HepG2 (cell line): ENCODE results near the gene CHRD. TPM values are rescaled to one million over a fixed set of nuclear protein-coding genes. Genes with fewer than 3 reads are reported as not detected.

ENCODE experiments used
- GZF1 ChIP-seq: sonication (generic); formaldehyde crosslinking; IDR thresholded peaks from 2 replicates; pipeline ENCODE4 v1.5.1; 2020; ENCODE audit warnings: mild to moderate bottlenecking, missing genetic modification reagents
- ISL2 ChIP-seq: sonication (generic); formaldehyde crosslinking; IDR thresholded peaks from 2 replicates; pipeline ENCODE4 v1.5.0; 2020; ENCODE audit warnings: missing genetic modification reagents
- NFKBIZ ChIP-seq: IDR thresholded peaks from 2 replicates; pipeline ENCODE4 v1.6.1; 2018; ENCODE audit warnings: missing genetic modification reagents, missing compliant biosample characterization
- ZEB1 ChIP-seq: IDR thresholded peaks from 2 replicates; pipeline ENCODE4 v1.6.1; 2012; ENCODE audit warnings: mild to moderate bottlenecking, low read depth, inconsistent platforms; ENCODE audit not compliant: insufficient replicate concordance
- ZNF274 ChIP-seq: sonication (generic); formaldehyde crosslinking; IDR thresholded peaks from 2 replicates; pipeline ENCODE4 v1.5.1; 2020; ENCODE audit warnings: mild to moderate bottlenecking, missing genetic modification reagents
- ZNF382 ChIP-seq: sonication (generic); formaldehyde crosslinking; IDR thresholded peaks from 2 replicates; pipeline ENCODE4 v1.5.0; 2020; ENCODE audit warnings: missing genetic modification reagents, mild to moderate bottlenecking, borderline replicate concordance
- ZNF530 ChIP-seq: sonication (generic); formaldehyde crosslinking; IDR thresholded peaks from 2 replicates; pipeline ENCODE4 v1.5.0; 2020; ENCODE audit warnings: low read depth, mild to moderate bottlenecking, missing genetic modification reagents
- ZNF556 ChIP-seq: sonication (generic); formaldehyde crosslinking; IDR thresholded peaks from 2 replicates; pipeline ENCODE4 v1.4.0; 2020; ENCODE audit warnings: mild to moderate bottlenecking, missing genetic modification reagents, borderline replicate concordance
- ZNF562 ChIP-seq: sonication (generic); formaldehyde crosslinking; IDR thresholded peaks from 2 replicates; pipeline ENCODE4 v1.8.0; 2022; ENCODE audit warnings: missing genetic modification reagents, borderline replicate concordance
- polyA plus RNA-seq, 8 experiments: library from polyadenylated mRNA; depleted of rRNA in 3 of 8; stranded (reverse) in 7 of 8; unstranded in 1 of 8; fragments of >200 nt; fragmentation: Illumina TruSeq in 4 of 8; extraction: Trizol in 4 of 8; gene quantifications; 2 replicates each; pipeline versions ENCODE4 v1.2.1 to v1.2.3, GENCODE V29; 2011 to 2016; ENCODE audit warnings: low read depth in 4 of 8, missing spikeins in 1 of 8, mixed read lengths in 1 of 8; ENCODE audit not compliant: insufficient read depth in 1 of 8
- total RNA-seq, 5 experiments: library from RNA; depleted of rRNA; stranded (reverse); fragments of >200 nt; fragmentation: Illumina TruSeq; extraction: Trizol; gene quantifications; 2 replicates each; pipeline ENCODE4 v1.2.3, GENCODE V29; 2016; ENCODE audit warnings: low read depth in 1 of 5
- TF ChIP-seq, protein P1 (sequence below): sonication (generic); formaldehyde crosslinking; IDR thresholded peaks from 2 replicates; pipeline ENCODE4 v1.4.0; 2020; ENCODE audit warnings: missing genetic modification reagents
- TF ChIP-seq, protein P2 (sequence below): sonication (generic); formaldehyde crosslinking; IDR thresholded peaks from 2 replicates; pipeline ENCODE4 v1.4.0; 2020; ENCODE audit warnings: missing genetic modification reagents, mild to moderate bottlenecking, borderline replicate concordance
- TF ChIP-seq, protein P3 (sequence below): sonication (generic); formaldehyde crosslinking; IDR thresholded peaks from 2 replicates; pipeline ENCODE4 v1.4.0; 2020; ENCODE audit warnings: mild to moderate bottlenecking, missing genetic modification reagents
- TF ChIP-seq, protein P4 (sequence below): IDR thresholded peaks from 2 replicates; pipeline ENCODE4 v1.6.1; 2016; ENCODE audit warnings: low read depth, borderline replicate concordance
- TF ChIP-seq, protein P5 (sequence below): sonication (generic); formaldehyde crosslinking; conservative IDR thresholded peaks from 2 replicates; pipeline ENCODE4 v1.8.0; 2022; ENCODE audit warnings: missing genetic modification reagents
- TF ChIP-seq, protein P6 (sequence below): sonication (generic); formaldehyde crosslinking; IDR thresholded peaks from 2 replicates; pipeline ENCODE4 v1.8.0; 2022; ENCODE audit warnings: mild to moderate bottlenecking, missing genetic modification reagents; ENCODE audit not compliant: insufficient replicate concordance
- TF ChIP-seq, protein P7 (sequence below): fragments of 450-650 bp; IDR thresholded peaks from 2 replicates; pipeline ENCODE4 v1.6.1; 2017; ENCODE audit warnings: mild to moderate bottlenecking

CHRD gene
- total and polyA plus RNA-seq, 2 of the 13 experiments (the other 11 are each of a cell fraction or from before 2014, with no cell fraction given) = 22.2 to 35.2 TPM

DNA sequence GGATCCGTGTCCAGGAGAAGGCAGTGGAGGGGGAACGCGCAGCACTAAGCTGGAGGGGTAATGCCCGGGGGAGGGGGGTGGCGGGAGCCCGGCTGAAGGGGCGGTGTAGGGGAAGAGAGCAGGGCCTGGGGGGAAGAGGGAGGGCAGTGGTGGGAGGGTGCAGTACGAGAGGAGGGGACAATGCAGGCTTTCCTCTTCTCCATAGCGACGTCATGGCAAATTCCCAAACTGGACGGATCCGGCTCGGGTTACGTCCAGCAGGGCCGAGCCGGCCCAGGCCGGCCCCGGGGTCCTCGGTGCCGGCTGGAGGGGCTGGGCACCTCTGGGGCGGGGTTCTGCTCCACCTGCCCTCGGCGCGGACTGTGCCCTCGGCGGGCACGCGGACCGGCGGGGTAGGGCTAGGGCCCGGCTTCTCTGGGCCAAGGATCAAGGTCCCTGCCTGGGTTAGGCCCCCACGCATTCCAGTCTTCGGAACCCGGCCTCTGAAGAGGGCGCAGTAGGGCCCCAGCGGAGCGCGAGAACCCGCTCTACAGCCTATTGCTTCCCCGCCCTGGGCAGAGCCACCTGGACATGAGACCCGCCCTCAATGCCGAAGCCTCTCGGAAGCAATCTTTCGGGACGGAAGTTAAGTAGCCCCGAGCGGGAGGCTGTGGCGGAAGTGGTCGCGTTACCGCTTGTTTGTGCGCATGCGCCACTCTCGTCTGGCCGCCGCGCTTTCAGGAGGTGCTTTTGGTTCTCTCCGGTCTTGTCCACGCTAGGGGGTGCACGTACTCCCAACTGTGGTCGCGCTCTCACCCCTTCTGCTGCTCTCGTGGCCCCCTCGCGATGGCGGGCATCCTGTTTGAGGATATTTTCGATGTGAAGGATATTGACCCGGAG is 16.9 kb upstream of the CHRD start (continued):
- TF ChIP-seq ZNF562 (CRISPR knock-in tag) (no peak), ZNF274 (CRISPR knock-in tag) (0 out of 2 replicates have a peak, but pooled peaks have one; percentile 60), GZF1 (CRISPR knock-in tag) (no peak), ZEB1 (peak; percentile 71), ISL2 (CRISPR knock-in tag) (no peak; the same call in 1 of the 2 replicates), ZNF556 (CRISPR knock-in tag) (no peak; the same call in 1 of the 2 replicates), ZNF530 (CRISPR knock-in tag) (no peak), NFKBIZ (no peak), ZNF382 (CRISPR knock-in tag) (no peak)
- TF ChIP-seq, protein P1, sequence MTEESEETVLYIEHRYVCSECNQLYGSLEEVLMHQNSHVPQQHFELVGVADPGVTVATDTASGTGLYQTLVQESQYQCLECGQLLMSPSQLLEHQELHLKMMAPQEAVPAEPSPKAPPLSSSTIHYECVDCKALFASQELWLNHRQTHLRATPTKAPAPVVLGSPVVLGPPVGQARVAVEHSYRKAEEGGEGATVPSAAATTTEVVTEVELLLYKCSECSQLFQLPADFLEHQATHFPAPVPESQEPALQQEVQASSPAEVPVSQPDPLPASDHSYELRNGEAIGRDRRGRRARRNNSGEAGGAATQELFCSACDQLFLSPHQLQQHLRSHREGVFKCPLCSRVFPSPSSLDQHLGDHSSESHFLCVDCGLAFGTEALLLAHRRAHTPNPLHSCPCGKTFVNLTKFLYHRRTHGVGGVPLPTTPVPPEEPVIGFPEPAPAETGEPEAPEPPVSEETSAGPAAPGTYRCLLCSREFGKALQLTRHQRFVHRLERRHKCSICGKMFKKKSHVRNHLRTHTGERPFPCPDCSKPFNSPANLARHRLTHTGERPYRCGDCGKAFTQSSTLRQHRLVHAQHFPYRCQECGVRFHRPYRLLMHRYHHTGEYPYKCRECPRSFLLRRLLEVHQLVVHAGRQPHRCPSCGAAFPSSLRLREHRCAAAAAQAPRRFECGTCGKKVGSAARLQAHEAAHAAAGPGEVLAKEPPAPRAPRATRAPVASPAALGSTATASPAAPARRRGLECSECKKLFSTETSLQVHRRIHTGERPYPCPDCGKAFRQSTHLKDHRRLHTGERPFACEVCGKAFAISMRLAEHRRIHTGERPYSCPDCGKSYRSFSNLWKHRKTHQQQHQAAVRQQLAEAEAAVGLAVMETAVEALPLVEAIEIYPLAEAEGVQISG (CRISPR knock-in tag) = peak; percentile 89
- TF ChIP-seq, protein P2, sequence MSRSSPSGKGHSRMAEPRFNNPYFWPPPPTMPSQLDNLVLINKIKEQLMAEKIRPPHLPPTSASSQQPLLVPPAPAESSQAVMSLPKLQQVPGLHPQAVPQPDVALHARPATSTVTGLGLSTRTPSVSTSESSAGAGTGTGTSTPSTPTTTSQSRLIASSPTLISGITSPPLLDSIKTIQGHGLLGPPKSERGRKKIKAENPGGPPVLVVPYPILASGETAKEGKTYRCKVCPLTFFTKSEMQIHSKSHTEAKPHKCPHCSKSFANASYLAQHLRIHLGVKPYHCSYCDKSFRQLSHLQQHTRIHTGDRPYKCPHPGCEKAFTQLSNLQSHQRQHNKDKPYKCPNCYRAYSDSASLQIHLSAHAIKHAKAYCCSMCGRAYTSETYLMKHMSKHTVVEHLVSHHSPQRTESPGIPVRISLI (CRISPR knock-in tag) = peak; percentile 54
- TF ChIP-seq, protein P3, sequence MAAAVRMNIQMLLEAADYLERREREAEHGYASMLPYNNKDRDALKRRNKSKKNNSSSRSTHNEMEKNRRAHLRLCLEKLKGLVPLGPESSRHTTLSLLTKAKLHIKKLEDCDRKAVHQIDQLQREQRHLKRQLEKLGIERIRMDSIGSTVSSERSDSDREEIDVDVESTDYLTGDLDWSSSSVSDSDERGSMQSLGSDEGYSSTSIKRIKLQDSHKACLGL (CRISPR knock-in tag) = peak; percentile 70; the same call in 1 of the 2 replicates
- TF ChIP-seq, protein P4, sequence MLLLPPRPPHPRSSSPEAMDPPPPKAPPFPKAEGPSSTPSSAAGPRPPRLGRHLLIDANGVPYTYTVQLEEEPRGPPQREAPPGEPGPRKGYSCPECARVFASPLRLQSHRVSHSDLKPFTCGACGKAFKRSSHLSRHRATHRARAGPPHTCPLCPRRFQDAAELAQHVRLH (CRISPR knock-in tag) = peak; percentile 72; the same call in 1 of the 2 replicates
- TF ChIP-seq, protein P5, sequence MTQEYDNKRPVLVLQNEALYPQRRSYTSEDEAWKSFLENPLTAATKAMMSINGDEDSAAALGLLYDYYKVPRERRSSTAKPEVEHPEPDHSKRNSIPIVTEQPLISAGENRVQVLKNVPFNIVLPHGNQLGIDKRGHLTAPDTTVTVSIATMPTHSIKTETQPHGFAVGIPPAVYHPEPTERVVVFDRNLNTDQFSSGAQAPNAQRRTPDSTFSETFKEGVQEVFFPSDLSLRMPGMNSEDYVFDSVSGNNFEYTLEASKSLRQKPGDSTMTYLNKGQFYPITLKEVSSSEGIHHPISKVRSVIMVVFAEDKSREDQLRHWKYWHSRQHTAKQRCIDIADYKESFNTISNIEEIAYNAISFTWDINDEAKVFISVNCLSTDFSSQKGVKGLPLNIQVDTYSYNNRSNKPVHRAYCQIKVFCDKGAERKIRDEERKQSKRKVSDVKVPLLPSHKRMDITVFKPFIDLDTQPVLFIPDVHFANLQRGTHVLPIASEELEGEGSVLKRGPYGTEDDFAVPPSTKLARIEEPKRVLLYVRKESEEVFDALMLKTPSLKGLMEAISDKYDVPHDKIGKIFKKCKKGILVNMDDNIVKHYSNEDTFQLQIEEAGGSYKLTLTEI = no peak
- TF ChIP-seq, protein P6, sequence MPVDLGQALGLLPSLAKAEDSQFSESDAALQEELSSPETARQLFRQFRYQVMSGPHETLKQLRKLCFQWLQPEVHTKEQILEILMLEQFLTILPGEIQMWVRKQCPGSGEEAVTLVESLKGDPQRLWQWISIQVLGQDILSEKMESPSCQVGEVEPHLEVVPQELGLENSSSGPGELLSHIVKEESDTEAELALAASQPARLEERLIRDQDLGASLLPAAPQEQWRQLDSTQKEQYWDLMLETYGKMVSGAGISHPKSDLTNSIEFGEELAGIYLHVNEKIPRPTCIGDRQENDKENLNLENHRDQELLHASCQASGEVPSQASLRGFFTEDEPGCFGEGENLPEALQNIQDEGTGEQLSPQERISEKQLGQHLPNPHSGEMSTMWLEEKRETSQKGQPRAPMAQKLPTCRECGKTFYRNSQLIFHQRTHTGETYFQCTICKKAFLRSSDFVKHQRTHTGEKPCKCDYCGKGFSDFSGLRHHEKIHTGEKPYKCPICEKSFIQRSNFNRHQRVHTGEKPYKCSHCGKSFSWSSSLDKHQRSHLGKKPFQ (CRISPR knock-in tag) = peak; percentile 80
- TF ChIP-seq, protein P7, sequence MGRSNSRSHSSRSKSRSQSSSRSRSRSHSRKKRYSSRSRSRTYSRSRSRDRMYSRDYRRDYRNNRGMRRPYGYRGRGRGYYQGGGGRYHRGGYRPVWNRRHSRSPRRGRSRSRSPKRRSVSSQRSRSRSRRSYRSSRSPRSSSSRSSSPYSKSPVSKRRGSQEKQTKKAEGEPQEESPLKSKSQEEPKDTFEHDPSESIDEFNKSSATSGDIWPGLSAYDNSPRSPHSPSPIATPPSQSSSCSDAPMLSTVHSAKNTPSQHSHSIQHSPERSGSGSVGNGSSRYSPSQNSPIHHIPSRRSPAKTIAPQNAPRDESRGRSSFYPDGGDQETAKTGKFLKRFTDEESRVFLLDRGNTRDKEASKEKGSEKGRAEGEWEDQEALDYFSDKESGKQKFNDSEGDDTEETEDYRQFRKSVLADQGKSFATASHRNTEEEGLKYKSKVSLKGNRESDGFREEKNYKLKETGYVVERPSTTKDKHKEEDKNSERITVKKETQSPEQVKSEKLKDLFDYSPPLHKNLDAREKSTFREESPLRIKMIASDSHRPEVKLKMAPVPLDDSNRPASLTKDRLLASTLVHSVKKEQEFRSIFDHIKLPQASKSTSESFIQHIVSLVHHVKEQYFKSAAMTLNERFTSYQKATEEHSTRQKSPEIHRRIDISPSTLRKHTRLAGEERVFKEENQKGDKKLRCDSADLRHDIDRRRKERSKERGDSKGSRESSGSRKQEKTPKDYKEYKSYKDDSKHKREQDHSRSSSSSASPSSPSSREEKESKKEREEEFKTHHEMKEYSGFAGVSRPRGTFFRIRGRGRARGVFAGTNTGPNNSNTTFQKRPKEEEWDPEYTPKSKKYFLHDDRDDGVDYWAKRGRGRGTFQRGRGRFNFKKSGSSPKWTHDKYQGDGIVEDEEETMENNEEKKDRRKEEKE = no peak
